GM18508 (cell line): Measurements from ENCODE around the gene LGI2.
"Not testable (repeated sequence)": the region's sequence is repeated elsewhere in the genome, so short reads cannot be mapped to it uniquely, and the experiment has no call there.

Experiments
- ATAC-seq: cut with Tn5 transposase; IDR thresholded peaks from one replicate; pipeline ENCODE4 v1.9.1; 2021; ENCODE audit warnings: moderate number of reproducible peaks; ENCODE audit not compliant: insufficient read depth, unreplicated experiment

The LGI2 gene, protein sequence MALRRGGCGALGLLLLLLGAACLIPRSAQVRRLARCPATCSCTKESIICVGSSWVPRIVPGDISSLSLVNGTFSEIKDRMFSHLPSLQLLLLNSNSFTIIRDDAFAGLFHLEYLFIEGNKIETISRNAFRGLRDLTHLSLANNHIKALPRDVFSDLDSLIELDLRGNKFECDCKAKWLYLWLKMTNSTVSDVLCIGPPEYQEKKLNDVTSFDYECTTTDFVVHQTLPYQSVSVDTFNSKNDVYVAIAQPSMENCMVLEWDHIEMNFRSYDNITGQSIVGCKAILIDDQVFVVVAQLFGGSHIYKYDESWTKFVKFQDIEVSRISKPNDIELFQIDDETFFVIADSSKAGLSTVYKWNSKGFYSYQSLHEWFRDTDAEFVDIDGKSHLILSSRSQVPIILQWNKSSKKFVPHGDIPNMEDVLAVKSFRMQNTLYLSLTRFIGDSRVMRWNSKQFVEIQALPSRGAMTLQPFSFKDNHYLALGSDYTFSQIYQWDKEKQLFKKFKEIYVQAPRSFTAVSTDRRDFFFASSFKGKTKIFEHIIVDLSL

DNA sequence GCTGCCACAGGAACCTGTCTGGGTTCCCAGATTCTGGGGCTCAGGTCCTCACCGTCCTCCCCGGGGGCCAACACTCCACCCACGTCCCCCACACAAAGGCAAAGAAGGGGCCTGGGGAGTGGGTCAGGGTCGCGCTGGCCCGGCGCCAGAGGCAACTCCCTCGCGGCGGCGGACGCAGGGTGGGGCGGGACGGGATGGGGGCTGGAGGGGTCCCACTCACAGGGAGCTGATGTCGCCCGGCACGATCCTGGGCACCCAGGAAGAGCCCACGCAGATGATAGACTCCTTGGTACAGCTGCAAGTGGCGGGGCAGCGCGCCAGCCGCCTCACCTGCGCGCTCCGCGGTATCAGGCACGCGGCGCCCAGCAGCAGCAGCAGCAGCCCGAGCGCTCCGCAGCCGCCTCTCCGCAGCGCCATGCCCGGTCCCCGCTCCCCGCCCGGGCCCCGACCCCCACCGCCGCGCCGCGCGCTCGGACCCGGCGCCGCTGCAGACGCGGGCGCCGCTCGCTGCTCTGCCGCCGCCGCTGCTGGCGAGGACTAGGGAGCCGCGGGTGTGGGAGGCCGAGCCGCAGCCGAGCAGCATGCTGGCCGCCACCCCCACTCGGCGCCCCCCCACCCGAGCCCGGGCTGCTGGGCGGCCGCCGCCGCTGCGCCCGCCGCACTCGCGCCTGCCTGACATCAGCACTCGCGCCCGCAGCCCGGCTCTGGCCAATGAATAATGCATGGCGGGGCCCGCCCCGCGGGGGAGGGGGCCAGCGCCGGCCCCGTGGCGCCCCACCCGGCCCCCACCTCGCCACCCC is at the start of gene LGI2:
TSS of gene LGI2 (minus strand) at position 670 of the 800 bp plus-strand sequence. CDS start at position 417, 253 bp downstream.
- no peak for ATAC-seq

DNA sequence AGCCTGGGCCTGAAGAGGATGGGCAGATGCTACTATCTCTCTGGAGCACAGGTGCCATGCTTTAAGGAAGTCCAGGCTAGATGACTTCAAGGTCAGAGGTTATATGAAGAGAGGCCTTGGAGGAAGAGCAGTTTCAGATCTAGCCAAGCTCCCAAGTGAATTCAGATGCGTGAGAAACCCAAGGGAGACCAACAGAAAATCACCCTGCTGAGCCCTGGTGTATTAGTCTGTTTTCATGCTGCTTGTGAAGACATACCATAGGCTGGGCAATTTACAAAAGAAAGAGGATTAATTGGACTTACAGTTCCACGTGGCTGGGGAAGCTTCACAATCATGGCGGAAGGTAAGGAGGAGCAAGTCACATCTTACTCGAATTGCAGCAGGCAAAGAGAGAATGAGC is 47.8 kb upstream of the LGI2 start:
- ATAC-seq = no peak

DNA sequence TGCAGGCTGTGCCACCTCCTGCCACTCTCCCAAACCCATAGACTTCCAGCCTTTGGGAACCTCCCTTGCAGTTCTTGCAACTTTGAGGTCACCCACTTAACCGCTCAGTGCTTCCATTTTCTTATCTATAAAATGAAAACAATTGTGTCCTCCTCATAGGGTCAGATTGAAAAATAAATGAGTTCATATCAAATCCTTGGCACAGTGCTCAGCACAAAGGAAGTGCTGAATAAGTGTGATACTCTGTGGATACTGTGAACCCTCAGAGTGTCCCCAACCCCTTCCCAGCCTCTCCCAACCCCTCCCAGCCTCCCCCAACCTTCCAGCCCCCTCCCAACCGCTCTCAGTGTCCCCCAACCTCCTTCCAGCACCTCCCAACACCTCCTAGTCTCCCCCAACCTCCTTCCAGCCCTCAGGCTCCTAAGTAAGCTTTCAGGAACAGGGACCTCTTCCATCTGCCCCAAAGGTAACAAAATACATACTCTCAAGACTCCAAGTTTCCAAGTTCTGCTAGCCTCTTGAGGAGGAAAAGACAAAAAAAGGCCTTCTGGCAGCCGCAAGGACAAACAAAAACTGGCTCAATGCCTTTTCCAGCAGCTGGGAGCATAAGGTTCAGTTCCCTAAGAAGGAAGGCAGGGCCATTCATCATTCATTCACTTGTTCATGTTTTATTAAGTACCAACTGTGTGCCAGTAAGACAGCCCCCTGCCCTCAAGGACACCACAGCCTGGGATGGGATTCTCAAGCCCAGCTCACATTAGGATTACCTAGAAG is 46.1 kb upstream of the LGI2 start:
- no peak for ATAC-seq

DNA sequence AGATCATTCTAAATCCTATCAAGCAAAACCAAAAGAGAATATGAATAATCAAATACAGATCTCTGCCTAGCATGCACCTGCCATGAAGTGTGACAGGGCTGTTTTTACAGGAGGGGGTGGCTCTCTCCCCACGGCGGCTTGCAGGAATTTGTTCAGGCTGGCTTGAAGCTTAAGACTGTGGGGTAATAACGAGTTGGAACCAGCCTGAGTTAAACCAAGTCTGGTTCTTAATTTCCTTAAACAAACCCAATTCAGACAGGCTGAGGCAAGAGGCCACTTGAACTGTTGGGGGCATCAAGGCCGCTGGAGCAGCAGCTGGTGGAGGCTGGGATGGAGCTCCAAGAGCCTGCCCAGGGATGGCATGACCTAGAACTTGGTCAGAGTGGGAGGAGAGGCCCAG is 45.1 kb upstream of the LGI2 start:
- ATAC-seq = no peak

DNA sequence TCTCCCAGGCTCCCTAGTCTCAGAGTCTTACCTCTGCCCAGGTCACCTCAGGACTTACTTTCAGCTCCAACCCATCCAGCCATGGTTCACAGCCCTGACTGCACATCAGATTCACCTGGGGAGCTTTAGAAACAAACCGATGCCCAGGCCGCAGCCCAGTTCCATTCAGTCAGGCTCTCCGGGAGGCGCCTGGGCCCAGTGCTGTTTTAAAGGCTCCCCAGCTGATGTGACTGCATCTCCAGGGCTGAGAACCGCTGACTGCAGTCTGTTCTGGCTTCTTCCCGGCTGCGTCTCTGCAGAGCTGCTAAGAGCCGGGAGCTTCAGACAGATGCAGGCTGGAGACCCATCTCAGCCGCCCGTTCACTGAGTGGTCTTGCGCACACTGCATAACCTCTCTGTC is 44.4 kb upstream of the LGI2 start:
- no peak for ATAC-seq

DNA sequence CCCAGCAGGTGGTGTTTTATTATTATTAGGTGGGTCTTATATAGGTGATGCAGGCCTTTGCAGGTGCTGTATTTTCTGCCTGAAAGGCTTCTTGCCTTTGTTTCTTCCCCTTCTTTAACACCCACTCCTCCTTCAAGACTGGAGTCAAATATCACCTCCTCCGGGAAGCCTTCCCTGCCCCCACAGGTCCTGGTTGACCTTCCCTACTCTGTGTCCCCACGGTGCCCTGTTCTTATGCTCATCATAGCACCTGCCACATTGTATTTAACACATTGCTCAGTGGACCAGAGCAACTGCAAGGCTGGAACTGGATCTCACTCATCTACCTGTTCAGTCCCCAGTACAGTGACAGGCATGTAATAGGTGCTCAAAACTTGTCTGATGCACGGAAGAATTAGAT is 39.8 kb upstream of the LGI2 start:
- no peak for ATAC-seq

DNA sequence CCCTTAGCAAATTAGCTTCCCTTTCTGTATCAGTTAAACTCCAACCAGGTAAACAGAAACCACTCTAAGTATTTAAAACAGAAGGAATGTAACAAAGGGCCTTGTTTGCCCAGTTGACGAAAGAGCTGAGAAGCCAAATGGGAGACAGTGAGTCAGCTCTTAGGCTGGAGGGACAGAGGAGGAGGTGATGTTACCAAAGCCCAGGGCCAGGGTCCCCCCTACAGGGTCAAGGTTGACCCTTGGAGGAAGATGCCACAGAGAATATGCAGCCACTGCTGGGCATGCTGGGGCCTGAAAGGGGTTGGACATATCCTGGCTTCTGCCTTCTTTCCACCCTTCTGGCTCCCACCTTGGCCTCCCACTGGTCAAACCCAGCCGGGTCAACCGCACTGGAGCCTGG is 38.3 kb upstream of the LGI2 start:
- ATAC-seq = no peak

DNA sequence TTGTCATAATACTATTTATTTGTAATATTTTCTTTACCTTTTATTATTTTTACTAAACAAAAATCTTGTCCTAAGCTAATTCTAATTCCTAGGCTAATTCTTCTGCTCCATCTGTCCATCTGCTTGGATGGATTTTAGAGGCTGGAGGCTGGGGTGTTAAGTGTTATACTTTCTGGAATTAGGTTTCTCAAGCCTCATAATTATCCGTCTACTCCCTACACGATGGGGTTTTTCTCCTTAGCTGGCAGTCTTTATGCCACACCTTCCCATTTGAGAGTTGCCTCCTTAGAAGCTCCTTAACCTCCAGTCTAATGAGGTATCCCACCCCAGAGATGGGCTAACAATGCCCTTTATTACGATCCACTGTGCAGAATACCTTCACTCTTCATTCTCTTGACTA is 37.6 kb upstream of the LGI2 start:
- ATAC-seq = no peak

DNA sequence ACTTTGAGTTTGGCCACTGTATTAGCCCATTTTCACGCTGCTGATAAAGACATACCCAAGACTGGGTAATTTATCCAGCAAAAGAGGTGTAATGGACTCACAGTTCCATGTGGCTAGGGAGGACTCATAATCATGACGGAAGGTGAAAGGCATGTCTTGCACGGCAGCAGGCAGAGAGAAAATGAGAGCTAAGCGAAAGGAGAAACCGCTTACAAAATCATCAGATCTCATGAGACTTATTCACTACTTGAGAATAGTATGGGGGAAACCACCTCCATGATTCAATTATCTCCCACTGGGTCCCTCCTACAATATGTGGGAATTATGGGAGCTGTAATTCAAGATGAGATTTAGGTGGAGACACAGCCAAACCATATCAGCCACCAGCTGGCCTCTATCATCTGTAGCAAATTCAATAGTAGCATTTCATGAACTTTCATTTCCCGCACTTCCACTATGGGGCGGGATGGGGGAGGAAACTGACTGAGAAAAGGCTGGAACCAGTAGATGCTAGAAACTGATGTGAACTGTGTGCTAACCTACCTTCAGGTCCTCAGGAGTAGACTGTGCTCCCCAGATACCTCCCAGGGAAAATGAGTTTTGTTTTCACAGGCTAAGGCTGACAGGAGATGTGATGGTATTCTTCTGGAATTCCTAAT is 35.3 kb upstream of the LGI2 start:
- no peak for ATAC-seq

DNA sequence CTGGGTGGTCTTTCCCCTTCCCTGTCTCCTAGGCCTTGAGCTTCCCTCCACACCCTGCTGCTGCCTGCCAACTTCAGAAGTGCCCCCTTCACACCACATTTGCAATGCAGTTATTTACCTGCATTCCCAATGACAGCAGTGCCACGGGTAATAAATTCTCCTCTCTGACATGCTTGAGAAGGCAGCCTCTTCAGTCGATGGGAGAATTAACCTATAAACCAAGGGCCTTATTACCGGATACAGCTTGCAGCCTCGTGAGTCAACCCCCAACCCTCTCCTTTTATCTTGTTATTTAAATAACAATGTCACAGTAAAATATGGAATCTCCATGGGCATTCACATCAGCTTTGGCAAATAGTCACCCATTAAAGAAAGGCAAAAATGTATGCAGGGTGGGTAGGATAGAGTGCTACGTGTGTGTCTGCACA is 34.7 kb upstream of the LGI2 start:
- ATAC-seq = no peak

DNA sequence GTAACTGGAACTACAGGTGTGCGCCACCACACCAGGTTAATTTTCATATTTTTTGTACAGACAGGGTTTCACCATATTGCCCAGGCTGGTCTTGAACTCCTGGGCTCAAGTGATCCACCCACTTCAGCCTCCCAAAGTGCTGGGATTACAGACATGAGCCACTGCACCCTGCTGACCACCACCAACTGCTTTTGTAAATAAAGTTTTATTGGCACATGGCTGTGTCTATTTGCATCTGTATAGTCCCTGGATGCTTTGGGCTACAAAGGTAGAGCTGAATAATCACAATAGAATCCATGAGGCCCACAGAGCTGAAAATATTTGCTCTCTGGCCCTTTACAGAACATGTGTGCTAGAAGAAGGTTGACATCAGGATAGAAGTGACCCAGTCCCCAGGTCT is 33.7 kb upstream of the LGI2 start:
- not testable (repeated sequence) for ATAC-seq

DNA sequence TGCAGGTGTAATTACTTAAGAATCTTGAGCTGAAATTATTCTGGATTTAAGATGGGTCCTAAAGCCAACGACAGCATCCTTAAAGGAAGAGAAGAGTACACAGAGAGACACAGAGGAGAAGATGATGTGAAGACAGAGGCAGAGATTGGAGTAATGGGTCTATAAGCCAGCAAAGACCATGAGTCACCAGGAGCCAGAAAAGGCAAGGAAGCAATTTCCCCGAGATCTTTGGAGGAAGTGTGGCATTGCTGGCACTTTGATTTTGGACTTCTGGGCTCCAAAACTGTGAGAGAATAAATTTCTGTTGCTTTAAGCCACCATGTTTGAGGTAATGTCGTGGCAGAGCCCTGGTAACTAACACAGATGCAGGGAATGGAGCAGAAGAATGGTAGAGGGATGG is 32.4 kb upstream of the LGI2 start:
- no peak for ATAC-seq

DNA sequence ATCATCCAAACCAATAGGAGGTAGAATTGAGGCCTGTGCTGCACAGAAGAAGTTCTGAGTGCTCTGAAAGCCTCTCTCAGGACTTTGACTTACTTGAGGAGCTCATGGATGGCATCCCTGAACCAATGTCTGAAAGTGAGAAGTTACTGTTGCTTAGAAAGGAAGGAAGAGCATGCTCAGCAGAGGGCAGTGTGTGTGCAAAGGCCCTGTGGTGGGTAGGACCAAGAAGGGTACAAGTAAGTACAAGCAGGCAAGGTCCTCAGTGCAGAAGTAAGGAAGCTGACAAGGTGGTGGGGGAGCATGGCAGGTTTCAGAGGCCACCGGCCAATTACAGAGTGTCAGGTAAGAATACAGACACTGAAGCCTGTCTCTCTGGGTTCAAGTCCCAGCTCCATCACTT is 31.4 kb upstream of the LGI2 start:
- ATAC-seq = no peak

DNA sequence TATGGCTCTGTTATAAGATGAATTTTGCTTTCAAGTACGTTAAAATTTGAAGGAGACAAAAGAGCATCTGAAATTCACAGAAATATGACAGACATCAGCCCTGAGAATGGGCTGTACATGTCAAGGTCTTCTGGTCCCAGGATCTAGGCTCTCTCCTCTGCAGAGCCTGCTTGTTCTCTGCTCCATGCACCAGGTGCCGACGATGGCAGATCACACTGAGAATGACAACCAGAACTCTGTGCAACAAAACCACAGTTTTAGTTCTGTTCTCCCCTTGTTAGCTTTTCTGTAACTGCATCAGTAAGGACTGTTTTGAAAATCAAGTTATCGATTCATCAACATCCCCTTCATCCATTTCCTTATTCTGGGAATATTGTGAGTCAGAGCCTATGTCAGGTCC is 30.9 kb upstream of the LGI2 start:
- ATAC-seq = no peak

DNA sequence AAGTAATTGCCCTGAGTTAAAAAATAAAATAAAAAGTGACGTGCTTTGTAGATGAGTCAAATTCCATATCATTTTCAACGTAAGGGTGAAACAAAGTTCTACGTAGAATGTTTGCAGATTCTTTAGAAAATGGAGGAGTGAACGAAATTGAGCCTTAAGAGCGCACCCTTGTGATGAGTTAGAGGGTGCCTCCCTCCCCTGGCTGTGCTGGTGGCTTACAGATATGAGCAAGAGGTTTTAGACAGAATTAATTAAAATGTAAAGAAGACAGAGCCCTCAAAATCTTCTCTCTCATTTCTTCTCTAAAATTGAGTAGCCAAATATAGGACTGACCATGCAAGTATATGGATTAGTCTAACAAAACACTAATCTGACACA is 30.2 kb upstream of the LGI2 start:
- ATAC-seq = no peak

DNA sequence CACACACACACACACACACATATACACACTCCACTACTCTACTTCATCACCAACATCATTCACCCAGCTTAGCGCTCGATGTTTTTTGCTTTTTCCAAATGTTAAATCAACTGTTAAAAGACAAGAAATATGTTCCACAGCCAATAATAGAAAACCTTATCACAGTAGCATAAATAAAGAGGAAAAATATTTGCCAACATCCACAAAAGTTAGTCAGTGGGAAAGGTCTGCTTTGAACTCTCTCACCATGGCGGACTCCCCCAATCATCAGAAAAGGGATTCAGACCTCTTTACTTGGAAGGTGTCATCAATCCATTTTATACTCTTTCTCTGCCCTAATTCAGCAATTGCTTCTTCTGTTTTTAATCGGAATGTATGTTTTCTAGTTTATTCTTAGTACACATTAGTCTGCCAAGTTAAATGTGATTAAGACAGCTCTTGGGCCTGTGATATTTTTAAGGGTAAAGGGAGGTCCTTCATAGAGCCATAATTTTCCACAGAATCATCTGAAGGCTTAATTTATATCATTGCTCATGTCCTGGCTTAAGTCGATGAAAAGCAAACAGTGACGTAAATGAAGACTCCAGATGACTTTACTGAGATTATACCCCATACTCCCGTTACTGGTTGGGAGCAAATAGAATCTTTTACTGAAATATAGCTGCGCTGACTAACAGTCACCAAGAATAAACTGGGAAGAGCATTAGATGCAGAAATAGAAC is 29.7 kb upstream of the LGI2 start:
- no peak for ATAC-seq

DNA sequence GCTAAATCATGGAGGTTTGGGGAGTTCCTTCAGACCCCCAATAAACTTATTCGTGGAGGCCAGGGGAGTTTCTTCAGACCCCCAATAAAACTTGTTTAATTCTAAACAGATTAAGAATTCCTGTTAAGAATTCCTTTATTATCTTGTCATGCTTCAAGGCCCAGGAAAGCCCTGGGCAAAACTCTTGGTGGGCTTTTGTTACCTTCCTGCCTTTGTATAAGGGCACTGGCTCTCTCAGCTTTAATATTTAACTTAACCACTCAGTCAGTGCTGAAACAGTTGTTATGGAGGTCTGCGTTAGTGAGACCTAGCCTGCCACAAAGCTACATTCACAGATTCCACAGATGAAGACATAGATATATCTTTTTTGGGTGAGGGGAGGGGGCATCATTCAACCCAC is 29.0 kb upstream of the LGI2 start:
- ATAC-seq = no peak

DNA sequence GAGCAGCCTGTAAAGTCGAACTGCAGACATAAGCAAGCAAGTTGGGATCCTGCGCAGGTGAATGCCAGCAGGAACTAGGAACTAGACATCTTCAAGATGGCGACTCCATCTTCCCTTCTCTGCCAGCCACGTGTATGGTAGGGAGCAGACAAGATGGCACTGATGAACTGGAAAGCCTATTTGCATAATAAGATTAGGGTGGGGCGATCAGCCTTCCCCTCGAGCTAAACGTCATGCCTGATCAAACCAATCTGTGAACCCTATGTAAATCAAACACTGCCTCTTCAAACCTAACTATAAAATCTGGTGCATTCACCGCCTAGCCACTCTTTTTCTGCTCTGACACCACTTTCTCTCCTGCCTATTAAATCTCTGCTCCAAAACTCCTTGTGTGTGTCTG is 28.1 kb upstream of the LGI2 start:
- ATAC-seq = no peak

DNA sequence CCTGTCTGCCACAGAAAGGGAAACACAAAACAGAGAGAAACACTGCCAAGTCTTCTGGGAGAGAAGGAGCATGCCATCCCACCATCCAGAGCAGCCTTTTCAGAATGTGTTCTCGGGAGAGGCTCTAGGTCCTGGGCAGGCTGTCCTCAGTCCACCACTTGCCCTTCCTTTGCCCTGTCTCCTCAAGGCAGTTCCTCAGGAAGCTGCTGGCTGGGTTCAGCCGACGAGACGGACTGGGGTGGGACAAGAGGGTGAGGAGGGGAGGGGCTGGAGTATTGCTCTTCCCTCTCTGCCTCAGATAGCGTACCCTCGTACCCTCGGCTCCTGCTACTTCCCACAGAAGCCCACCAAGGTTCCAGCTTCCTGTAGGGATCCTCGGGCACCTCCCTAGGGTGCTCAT is 26.6 kb upstream of the LGI2 start:
- ATAC-seq = no peak

DNA sequence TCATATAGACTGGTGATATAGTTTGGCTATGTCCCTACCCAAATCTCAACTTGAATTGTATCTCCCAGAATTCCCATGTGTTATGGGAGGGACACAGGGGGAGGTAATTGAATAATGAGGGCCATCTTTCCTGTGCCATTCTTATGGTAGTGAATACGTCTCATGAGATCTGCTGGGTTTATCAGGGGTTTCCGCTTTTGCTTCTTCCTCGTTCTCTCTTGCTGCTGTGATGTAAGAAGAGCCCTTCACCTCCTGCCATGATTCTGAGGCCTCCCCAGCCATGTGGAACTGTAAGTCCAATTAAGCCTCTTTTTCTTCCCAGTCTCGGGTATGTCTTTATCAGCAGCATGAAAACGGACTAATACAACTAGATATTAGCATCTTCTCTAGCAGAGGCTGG is 21.3 kb upstream of the LGI2 start:
- not testable (repeated sequence) for ATAC-seq
